Esophagus (tissue), 2 donors: Measurements from ENCODE around the gene DPM3. TPM values are rescaled to one million over a fixed set of nuclear protein-coding genes. Genes with fewer than 3 reads are reported as not detected.
"Not testable (repeated sequence)": the region's sequence is repeated elsewhere in the genome, so short reads cannot be mapped to it uniquely, and the experiment has no call there.

Experiments used
- H3K27ac ChIP-seq, 2 donors: one replicate each; pipeline ENCODE4 v1.5.1; 2013; ENCODE audit warnings: low read depth in 2 of 2, mild to moderate bottlenecking in 2 of 2, inconsistent platforms in 1 of 2, low read length in 1 of 2, moderate library complexity in 1 of 2
- H3K27me3 ChIP-seq, 2 donors: one replicate each; pipeline ENCODE4 v1.6.1; 2013; ENCODE audit warnings: low read length in 2 of 2, control low read depth in 1 of 2, mild to moderate bottlenecking in 1 of 2; ENCODE audit not compliant: insufficient read depth in 2 of 2, control insufficient read depth in 1 of 2
- H3K36me3 ChIP-seq, 2 donors: one replicate each; pipeline ENCODE4 v1.6.1; 2013; ENCODE audit warnings: low read length in 1 of 2; ENCODE audit not compliant: control insufficient read depth in 2 of 2, insufficient read depth in 2 of 2
- H3K4me1 ChIP-seq, 2 donors: one replicate each; pipeline ENCODE4 v1.6.1; 2013; ENCODE audit warnings: low read length in 1 of 2; ENCODE audit not compliant: control insufficient read depth in 2 of 2, insufficient read depth in 2 of 2
- H3K4me3 ChIP-seq, 2 donors: one replicate each; pipeline ENCODE4 v1.5.1; 2013; ENCODE audit warnings: low read length in 2 of 2, mild to moderate bottlenecking in 2 of 2, low read depth in 1 of 2, moderate library complexity in 1 of 2
- H3K9me3 ChIP-seq, 2 donors: one replicate each; pipeline ENCODE4 v1.6.1; 2013; ENCODE audit warnings: mild to moderate bottlenecking in 2 of 2, low read depth in 1 of 2, low read length in 1 of 2, moderate library complexity in 1 of 2; ENCODE audit not compliant: control insufficient read depth in 2 of 2, insufficient read depth in 1 of 2
- WGBS, 2 donors: extraction: QIAGEN DNeasy Blood & Tissue Kit; methylation state at CpG; one replicate each; pipeline ENCODE4 v1.1.7; 2013; 5-methylcytosine and 5-hydroxymethylcytosine counted together
- polyA plus RNA-seq, 2 donors: library from polyadenylated mRNA; stranded (reverse); fragments of 200-250 nt; gene quantifications; one replicate each; pipeline ENCODE4 v1.2.3, GENCODE V29; 2013
- donor health status: healthy with polysubstance abuse.
- donor health status: Bipolar disorder and iron deficiency.

Gene DPM3
- polyA plus RNA-seq, 2 donors, result 103 to 248 TPM

DNA sequence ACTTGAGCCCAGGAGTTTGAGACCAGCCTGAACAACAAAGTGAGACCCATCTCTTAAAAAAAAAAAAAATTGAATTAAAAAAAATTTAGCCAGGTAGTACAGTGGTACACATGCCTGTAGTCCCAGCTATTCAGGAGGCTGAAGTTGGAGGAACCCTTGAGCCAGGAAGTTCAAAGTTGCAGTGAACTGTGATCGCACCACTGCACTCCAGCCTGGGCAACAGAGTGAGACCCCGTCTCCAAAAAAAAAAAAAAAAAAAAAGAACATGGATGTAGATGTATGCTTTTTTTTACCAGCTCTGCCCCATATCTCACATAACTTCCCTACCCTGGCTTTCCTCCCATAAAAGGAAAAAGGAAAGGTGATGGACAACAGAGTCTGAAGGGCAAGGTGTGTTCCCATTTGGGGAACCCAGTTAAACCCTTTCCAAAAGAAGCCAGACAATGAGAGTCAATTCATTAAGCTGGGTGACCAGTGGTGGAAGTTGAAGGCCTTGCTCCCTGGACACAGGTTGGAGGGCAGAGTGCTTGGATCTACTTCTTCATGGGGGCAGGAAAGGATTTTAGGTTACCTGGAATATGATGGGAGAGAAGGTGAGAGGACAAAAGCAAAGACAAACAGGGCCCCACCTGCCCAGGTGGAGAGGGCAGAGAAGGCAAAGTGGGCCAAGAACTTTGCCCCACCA, 29.9 kb upstream of the DPM3 start:
- Histone ChIP-seq H3K4me1 (peaks cover 0 to 3% of the 10 kb centered on the region in 2 donors), H3K27ac (no peak overlapping the region), H3K4me3 (no peak overlapping the region), H3K27me3 (no peaks in the 10 kb centered on the region), H3K9me3 (no peaks in the 10 kb centered on the region), H3K36me3 (peaks cover 0 to 11% of the 10 kb centered on the region in 2 donors)
- 89 to 94% methylated on average over 2 of the region's 2 CpGs for WGBS, 2 donors

DNA sequence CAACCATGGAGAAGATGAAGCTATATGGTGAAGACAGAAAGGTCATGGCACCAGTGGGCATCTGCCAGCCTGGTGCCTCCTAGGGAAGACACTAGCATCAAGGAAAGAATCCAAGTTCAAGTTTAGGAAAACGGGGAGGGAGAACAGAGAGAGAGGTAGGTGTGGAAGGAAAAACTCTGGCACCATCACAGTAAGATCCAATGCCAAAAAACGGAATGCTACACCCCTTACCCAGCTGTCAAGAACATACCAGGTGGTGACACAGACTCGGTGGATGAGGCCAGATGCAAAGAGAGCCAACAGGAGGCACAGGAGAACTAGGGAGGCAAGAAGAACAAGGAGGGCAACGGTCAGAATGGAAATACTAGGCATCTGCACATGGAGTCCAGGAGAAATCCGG, 29.2 kb upstream of the DPM3 start:
- Histone ChIP-seq H3K27ac (no peak overlapping the region), H3K9me3 (no peaks in the 10 kb centered on the region), H3K27me3 (no peaks in the 10 kb centered on the region), H3K36me3 (peaks cover 0 to 11% of the 10 kb centered on the region in 2 donors), H3K4me3 (no peak overlapping the region), H3K4me1 (peaks cover 0 to 3% of the 10 kb centered on the region in 2 donors)
- 67 to 73% methylated on average over 5 of the region's 5 CpGs for WGBS, 2 donors

DNA sequence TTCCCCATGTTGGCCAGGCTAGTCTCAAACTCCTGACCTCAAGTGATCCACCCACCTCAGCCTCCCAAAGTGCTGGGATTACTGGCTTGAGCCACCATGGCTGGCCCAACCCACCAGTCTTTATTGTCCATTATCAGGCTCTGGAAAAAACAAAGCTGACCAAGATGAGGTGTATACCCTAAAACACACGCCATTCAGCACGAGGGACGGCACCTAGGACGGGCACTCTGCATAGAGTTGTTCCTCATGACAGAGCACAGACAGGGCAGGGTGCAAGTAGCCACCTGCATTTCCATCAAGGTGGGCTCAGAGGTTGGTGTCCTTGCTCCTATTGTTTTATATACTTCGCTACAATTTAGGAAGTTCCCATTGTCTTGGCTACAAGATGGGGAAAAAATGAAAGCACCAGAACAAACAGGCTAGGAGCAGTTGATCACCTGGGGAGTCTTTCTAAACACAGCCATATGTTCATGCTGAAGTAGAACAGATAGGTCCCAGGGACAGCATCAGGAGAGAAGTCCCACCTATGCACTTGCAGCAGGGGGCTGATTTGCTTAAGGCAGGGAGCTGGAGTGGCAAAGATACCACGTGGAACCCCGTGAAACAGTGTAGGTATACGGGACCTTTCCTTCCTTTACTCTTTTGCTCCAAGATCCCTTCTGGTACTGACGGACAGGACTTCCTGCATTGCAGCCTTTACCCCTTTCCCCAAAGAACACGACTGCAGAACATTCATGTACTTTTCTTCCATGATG, 28.3 kb upstream of the DPM3 start:
- Histone ChIP-seq H3K36me3 (peaks cover 0 to 11% of the 10 kb centered on the region in 2 donors), H3K4me3 (no peak overlapping the region), H3K27me3 (no peaks in the 10 kb centered on the region), H3K27ac (no peak overlapping the region), H3K9me3 (no peaks in the 10 kb centered on the region), H3K4me1 (peaks cover 0 to 3% of the 10 kb centered on the region in 2 donors)
- WGBS, 2 donors, result 81 to 83% methylated on average over 10 of the region's 10 CpGs

DNA sequence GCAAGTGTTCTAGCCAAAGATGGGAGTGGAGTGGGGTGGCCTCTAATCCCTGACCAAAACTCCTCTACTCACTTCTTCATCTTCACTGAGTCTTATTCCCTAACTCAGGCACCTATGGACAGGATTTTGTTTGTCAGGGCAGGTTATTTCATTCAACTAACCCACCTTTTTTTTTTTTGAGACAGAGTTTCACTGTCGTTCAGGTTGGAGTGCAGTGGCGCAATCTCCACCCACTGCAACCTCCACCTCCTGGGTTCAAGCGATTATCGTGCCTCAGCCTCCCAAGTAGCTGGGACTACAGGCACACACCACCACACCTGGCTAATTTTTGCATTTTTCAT, 27.7 kb upstream of the DPM3 start:
- H3K4me1 ChIP-seq, H3K4me3 ChIP-seq, H3K27me3 ChIP-seq, H3K9me3 ChIP-seq, H3K27ac ChIP-seq: not testable (repeated sequence)
- peaks cover 0 to 11% of the 10 kb centered on the region in 2 donors for H3K36me3 ChIP-seq
- WGBS, 2 donors, result 42% methylated on average over 4 of the region's 4 CpGs

DNA sequence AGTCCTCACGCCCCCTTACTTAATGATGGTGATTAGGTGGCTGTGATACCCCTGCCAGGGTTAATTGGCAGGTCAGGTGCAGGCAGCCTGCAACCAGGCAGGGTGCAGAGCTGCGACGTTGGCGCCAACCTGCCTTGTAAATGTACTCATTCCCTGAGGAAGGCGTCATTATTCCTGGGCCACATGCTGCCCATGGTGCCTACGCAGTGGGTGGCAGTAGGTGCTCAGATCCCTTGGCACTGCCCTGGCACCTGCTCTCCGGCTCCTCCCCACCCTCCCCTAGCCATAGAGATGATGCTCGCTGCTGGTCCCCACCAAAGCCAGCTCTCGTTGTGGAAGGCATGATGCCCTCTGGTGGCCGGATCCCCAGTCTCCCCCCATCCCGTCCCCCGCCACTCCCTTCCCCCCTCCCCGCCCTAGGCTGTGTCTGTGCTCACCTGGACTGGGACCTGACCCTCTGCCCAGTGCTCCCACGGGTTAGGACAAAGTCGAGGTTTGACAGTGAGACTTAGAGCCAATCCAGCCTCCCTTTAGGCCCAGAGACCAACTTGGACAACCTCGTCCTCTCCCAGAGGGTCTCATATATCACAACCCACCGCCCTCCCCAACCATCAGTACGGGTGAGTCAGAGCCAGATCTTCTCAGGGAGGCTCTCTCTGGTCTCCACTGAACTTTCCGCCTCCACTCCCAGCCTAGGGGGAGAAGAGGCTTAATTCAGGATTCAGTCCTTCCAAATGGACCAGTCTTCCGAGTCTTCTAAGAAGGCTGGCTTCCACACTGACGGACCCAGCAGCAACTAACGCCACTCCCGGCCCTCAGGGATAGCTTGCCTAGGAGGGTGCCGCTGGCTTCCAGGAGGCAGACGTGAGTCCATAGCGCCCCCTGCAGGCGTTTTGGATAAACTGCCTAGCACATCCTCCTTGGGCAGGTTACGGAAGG, 27.1 kb upstream of the DPM3 start:
- 7 to 8% methylated on average over 28 of the region's 28 CpGs for WGBS, 2 donors
- Histone ChIP-seq H3K27ac (peak overlapping the region; percentile 45 to 60), H3K9me3 (no peaks in the 10 kb centered on the region), H3K4me3 (no peak overlapping the region), H3K27me3 (no peaks in the 10 kb centered on the region), H3K4me1 (peaks cover 0 to 3% of the 10 kb centered on the region in 2 donors), H3K36me3 (peaks cover 0 to 11% of the 10 kb centered on the region in 2 donors)

DNA sequence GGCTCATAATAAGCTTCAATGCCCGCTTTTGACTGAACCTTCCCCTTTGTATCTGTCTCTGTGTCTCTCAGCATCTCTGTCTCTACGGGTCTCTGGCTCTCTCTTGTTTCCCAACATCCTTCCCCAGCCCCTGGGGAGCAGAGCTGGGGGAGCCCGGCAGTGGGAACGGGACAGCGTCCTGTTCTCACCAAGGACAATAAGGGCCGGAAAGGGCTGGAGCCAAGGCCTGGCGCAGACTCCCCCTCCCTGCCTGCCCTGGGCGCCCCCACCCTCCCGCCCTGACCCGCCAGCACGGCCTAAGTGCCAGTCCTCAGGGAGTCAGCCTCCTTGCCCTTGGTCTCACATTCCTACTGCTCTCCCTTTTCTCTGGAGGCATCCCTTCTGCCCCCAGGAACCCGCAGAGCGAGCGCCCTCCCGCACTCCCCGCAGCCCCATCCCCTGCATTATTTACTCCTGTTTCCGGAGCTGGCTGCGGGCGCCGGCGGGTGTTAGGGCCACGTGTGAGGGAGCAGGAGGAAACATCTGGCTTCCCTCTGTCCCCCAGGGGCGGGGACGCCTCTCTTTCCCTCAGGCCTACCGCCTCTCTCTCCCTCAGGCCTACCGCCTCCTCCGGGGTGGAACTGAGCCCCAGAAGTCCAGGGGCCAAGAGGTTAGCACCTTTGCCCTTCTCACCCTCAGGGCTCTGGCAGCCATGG, 26.3 kb upstream of the DPM3 start:
- peaks cover 0 to 3% of the 10 kb centered on the region in 2 donors for H3K4me1 ChIP-seq
- peaks cover 0 to 11% of the 10 kb centered on the region in 2 donors for H3K36me3 ChIP-seq
- peak overlapping the region; percentile 45 to 57 for H3K27ac ChIP-seq
- WGBS, 2 donors, result 46 to 52% methylated on average over 20 to 27 of the region's 27 CpGs
- H3K27me3 ChIP-seq, result no peaks in the 10 kb centered on the region
- H3K4me3 ChIP-seq, result no peak overlapping the region
- H3K9me3 ChIP-seq, result no peaks in the 10 kb centered on the region

DNA sequence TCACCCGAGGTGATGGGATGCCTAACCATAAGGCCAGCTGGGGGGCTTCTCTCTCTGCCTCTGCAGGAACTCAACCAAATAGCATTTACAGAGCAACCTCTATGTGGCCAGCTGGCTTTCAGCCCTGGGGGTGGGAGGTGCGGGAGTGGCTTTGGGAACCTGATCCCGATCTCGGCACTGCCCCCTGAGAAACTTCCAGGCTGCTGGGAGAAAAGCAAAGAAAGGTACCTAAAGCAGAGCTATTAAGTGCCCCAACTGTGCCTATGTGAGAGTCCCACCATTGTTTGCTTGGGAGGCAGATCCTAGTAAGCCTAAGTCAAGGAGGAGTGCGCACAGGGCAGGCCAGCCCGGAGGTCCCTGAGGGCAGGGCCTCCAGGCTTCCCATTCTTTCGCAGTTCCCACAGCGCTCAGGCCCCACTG, 25.7 kb upstream of the DPM3 start:
- Histone ChIP-seq H3K4me3 (no peak overlapping the region), H3K9me3 (no peaks in the 10 kb centered on the region), H3K36me3 (peaks cover 0 to 11% of the 10 kb centered on the region in 2 donors), H3K27ac (no peak overlapping the region), H3K27me3 (no peaks in the 10 kb centered on the region), H3K4me1 (peaks cover 0 to 3% of the 10 kb centered on the region in 2 donors)
- 53 to 55% methylated on average over 8 of the region's 8 CpGs for WGBS, 2 donors

DNA sequence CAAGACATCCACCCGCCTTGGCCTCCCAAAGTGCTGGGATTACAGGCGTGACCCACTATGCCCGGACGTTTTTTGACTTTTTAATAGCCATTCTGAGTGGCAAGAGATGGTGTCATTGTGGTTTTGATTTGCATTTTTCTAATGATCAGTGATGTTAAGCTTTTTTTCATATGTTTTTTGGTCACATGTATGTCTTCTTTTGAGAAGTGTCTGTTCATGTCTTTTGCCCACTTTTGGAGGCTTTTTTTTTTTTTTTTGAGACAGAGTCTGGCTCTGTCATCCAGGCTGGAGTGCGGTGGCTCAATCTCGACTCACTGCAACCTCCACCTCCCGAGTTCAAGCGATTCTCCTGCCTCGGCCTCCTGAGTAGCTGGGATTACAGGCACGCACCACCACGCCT, 24.3 kb upstream of the DPM3 start:
- H3K9me3 ChIP-seq, H3K4me3 ChIP-seq, H3K36me3 ChIP-seq, H3K27ac ChIP-seq, H3K4me1 ChIP-seq, H3K27me3 ChIP-seq: not testable (repeated sequence)
- 89 to 96% methylated on average over 10 to 11 of the region's 11 CpGs for WGBS, 2 donors

DNA sequence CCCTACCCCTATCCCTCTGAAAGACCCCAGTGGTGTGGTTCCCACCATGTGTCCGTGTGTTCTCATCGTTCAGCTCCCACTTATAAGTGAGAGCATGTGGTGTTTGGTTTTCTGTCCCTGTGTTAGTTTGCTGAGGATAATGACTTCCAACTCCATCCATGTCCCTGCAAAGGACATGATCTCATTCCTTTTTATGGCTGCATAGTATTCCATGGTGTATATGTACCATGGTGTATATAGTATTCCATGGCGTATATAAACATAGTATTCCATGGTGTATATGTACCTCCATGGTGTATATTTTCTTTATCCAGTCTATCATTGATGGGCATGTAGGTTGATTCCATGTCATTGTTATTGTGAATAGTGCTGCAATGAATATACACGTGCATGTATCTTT, 23.5 kb upstream of the DPM3 start:
- 95 to 97% methylated on average over 4 of the region's 4 CpGs for WGBS, 2 donors
- not testable (repeated sequence) for H3K27me3 ChIP-seq, H3K4me1 ChIP-seq, H3K9me3 ChIP-seq, H3K4me3 ChIP-seq, H3K36me3 ChIP-seq, H3K27ac ChIP-seq
